GM12878 (cell line): Measurements from ENCODE around the gene SCUBE2.

ENCODE experiments used
- CEBPB ChIP-seq, 2 experiments: fragments of 150-350 bp in 1 of 2; IDR thresholded peaks; 2 replicates each; pipeline ENCODE4 v1.6.1; 2012 to 2014; ENCODE audit warnings: low read depth in 2 of 2, low read length in 2 of 2, borderline replicate concordance in 1 of 2, inconsistent platforms in 1 of 2
- CHD1 ChIP-seq: IDR thresholded peaks from 2 replicates; pipeline ENCODE4 v1.6.1; 2012; ENCODE audit warnings: low read depth, low read length, improper control_type of control experiment
- CREM ChIP-seq: IDR thresholded peaks from 2 replicates; pipeline ENCODE4 v1.6.1; 2014; ENCODE audit warnings: antibody characterized with exemption, low read depth
- EP300 ChIP-seq, 2 experiments: fragments of 150-350 bp in 1 of 2; IDR thresholded peaks; 2 replicates each; pipeline ENCODE4 v1.6.1; 2011 to 2012; ENCODE audit warnings: low read depth in 2 of 2, low read length in 2 of 2, borderline replicate concordance in 1 of 2, improper control_type of control experiment in 1 of 2, inconsistent platforms in 1 of 2; ENCODE audit not compliant: control insufficient read depth in 1 of 2
- EZH2 ChIP-seq: IDR thresholded peaks from 2 replicates; pipeline ENCODE4 v1.6.1; 2012; ENCODE audit warnings: low read depth, mild to moderate bottlenecking, control low read depth, inconsistent platforms, low read length, borderline replicate concordance; ENCODE audit not compliant: control insufficient read depth
- MYC ChIP-seq: IDR thresholded peaks from 2 replicates; pipeline ENCODE4 v1.6.1; 2011; ENCODE audit warnings: mild to moderate bottlenecking, low read length, moderate library complexity, inconsistent platforms; ENCODE audit not compliant: insufficient read depth, insufficient replicate concordance, insufficient read length, severe bottlenecking
- POLR2A ChIP-seq: IDR thresholded peaks from 2 replicates; pipeline ENCODE4 v1.6.1; 2011; ENCODE audit warnings: low read depth, mild to moderate bottlenecking, low read length
- RCOR1 ChIP-seq: conservative IDR thresholded peaks from 2 replicates; pipeline ENCODE4 v1.6.1; 2012; ENCODE audit warnings: low read depth, low read length, improper control_type of control experiment
- SREBF2 ChIP-seq: IDR thresholded peaks from 2 replicates; pipeline ENCODE4 v1.6.1; 2012; ENCODE audit warnings: mild to moderate bottlenecking, low read length
- YY1 ChIP-seq: IDR thresholded peaks from 2 replicates; pipeline ENCODE4 v1.6.1; 2011; ENCODE audit warnings: low read depth, mild to moderate bottlenecking, low read length
- ZNF274 ChIP-seq: IDR thresholded peaks from one replicate; pipeline ENCODE4 v1.8.0; 2011; ENCODE audit not compliant: insufficient read length, insufficient read depth
- TF ChIP-seq, protein P1 (sequence below), 3 experiments: IDR thresholded peaks in 2 of 3; conservative IDR thresholded peaks in 1 of 3; 2 replicates each; pipeline ENCODE4 v1.5.1; 2011; ENCODE audit warnings: low read depth in 3 of 3, low read length in 3 of 3, mild to moderate bottlenecking in 3 of 3, control low read depth in 2 of 3, moderate library complexity in 2 of 3, inconsistent platforms in 1 of 3, mixed read lengths in 1 of 3; ENCODE audit not compliant: control insufficient read depth in 2 of 3, insufficient read depth in 1 of 3; ENCODE audit errors: extremely low read depth in 1 of 3
- TF ChIP-seq, protein P2 (sequence below): fragments of 450-650 bp; IDR thresholded peaks from 2 replicates; pipeline ENCODE4 v1.6.1; 2017; ENCODE audit warnings: mild to moderate bottlenecking
- TF ChIP-seq, protein P3 (sequence below): fragments of 450-650 bp; IDR thresholded peaks from 2 replicates; pipeline ENCODE4 v1.6.1; 2017; ENCODE audit warnings: mild to moderate bottlenecking, moderate library complexity

DNA sequence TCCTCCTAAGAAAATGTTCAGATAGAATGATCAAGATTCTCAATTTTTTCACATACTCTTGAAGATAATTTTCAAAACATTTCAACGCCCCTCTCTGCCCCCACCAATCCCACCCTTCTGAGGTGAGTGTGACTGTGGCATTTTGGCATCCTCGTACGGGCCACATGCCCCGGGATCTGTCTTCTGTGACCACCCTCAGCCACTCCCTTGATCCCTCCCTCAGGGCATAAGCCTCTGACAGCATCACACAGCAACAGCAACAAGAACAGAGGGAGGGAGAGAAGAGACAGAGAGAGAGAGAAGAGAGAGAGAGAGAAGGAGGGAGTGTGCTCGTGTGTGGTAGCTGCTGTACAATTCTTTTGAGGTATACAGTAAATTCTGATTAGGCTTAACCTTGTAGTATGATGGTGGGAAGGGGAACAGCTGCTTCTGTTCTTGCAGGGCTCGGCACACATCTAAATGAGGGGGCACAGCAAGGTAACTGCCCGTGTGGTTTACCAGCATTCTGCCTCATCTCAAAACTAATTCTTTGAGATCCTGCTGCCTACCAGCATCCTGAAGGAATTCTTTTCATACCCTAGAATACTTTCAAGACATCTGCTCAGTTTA is 21.4 kb downstream of the SCUBE2 start:
- TF ChIP-seq CEBPB (IDR thresholded peaks at IDR 0.05; ENCODE audit: borderline replicate concordance in 1 of 2, low read depth in 2 of 2, low read length in 2 of 2): no peak
- TF ChIP-seq ZNF274: no peak
- no peak for TF ChIP-seq RCOR1
- TF ChIP-seq CREM: no peak
- TF ChIP-seq, protein P1, sequence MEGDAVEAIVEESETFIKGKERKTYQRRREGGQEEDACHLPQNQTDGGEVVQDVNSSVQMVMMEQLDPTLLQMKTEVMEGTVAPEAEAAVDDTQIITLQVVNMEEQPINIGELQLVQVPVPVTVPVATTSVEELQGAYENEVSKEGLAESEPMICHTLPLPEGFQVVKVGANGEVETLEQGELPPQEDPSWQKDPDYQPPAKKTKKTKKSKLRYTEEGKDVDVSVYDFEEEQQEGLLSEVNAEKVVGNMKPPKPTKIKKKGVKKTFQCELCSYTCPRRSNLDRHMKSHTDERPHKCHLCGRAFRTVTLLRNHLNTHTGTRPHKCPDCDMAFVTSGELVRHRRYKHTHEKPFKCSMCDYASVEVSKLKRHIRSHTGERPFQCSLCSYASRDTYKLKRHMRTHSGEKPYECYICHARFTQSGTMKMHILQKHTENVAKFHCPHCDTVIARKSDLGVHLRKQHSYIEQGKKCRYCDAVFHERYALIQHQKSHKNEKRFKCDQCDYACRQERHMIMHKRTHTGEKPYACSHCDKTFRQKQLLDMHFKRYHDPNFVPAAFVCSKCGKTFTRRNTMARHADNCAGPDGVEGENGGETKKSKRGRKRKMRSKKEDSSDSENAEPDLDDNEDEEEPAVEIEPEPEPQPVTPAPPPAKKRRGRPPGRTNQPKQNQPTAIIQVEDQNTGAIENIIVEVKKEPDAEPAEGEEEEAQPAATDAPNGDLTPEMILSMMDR (IDR thresholded peaks at IDR 0.05 in 2 of 3, conservative IDR thresholded peaks at IDR 0.05 in 1 of 3; ENCODE audit: control insufficient read depth in 2 of 3, extremely low read depth in 1 of 3, insufficient read depth in 1 of 3, low read depth in 3 of 3, low read length in 3 of 3): no peak
- TF ChIP-seq, protein P2, sequence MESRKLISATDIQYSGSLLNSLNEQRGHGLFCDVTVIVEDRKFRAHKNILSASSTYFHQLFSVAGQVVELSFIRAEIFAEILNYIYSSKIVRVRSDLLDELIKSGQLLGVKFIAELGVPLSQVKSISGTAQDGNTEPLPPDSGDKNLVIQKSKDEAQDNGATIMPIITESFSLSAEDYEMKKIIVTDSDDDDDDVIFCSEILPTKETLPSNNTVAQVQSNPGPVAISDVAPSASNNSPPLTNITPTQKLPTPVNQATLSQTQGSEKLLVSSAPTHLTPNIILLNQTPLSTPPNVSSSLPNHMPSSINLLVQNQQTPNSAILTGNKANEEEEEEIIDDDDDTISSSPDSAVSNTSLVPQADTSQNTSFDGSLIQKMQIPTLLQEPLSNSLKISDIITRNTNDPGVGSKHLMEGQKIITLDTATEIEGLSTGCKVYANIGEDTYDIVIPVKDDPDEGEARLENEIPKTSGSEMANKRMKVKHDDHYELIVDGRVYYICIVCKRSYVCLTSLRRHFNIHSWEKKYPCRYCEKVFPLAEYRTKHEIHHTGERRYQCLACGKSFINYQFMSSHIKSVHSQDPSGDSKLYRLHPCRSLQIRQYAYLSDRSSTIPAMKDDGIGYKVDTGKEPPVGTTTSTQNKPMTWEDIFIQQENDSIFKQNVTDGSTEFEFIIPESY: no peak
- TF ChIP-seq POLR2A: no peak
- no peak for TF ChIP-seq YY1
- no peak for TF ChIP-seq SREBF2
- no peak for TF ChIP-seq CHD1
- TF ChIP-seq EP300 (IDR thresholded peaks at IDR 0.05; ENCODE audit: borderline replicate concordance in 1 of 2, control insufficient read depth in 1 of 2, low read depth in 2 of 2, low read length in 2 of 2): no peak
- TF ChIP-seq EZH2: no peak
- no peak for TF ChIP-seq MYC
- TF ChIP-seq, protein P3, sequence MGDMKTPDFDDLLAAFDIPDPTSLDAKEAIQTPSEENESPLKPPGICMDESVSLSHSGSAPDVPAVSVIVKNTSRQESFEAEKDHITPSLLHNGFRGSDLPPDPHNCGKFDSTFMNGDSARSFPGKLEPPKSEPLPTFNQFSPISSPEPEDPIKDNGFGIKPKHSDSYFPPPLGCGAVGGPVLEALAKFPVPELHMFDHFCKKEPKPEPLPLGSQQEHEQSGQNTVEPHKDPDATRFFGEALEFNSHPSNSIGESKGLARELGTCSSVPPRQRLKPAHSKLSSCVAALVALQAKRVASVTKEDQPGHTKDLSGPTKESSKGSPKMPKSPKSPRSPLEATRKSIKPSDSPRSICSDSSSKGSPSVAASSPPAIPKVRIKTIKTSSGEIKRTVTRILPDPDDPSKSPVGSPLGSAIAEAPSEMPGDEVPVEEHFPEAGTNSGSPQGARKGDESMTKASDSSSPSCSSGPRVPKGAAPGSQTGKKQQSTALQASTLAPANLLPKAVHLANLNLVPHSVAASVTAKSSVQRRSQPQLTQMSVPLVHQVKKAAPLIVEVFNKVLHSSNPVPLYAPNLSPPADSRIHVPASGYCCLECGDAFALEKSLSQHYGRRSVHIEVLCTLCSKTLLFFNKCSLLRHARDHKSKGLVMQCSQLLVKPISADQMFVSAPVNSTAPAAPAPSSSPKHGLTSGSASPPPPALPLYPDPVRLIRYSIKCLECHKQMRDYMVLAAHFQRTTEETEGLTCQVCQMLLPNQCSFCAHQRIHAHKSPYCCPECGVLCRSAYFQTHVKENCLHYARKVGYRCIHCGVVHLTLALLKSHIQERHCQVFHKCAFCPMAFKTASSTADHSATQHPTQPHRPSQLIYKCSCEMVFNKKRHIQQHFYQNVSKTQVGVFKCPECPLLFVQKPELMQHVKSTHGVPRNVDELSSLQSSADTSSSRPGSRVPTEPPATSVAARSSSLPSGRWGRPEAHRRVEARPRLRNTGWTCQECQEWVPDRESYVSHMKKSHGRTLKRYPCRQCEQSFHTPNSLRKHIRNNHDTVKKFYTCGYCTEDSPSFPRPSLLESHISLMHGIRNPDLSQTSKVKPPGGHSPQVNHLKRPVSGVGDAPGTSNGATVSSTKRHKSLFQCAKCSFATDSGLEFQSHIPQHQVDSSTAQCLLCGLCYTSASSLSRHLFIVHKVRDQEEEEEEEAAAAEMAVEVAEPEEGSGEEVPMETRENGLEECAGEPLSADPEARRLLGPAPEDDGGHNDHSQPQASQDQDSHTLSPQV: no peak
